Fibroblast of peridontal ligament (primary cell): ENCODE results near the gene NUDT22.

Experiments used
- DNase-seq: peaks from one replicate; pipeline ENCODE4 v3.0.0-alpha.2; 2010; ENCODE audit errors: extremely low read depth

Gene NUDT22

GRCh38 chr11:64269540-64270220 is 43.6 kb downstream of the NUDT22 start:
- DNase-seq, result peak; percentile 100

DNA sequence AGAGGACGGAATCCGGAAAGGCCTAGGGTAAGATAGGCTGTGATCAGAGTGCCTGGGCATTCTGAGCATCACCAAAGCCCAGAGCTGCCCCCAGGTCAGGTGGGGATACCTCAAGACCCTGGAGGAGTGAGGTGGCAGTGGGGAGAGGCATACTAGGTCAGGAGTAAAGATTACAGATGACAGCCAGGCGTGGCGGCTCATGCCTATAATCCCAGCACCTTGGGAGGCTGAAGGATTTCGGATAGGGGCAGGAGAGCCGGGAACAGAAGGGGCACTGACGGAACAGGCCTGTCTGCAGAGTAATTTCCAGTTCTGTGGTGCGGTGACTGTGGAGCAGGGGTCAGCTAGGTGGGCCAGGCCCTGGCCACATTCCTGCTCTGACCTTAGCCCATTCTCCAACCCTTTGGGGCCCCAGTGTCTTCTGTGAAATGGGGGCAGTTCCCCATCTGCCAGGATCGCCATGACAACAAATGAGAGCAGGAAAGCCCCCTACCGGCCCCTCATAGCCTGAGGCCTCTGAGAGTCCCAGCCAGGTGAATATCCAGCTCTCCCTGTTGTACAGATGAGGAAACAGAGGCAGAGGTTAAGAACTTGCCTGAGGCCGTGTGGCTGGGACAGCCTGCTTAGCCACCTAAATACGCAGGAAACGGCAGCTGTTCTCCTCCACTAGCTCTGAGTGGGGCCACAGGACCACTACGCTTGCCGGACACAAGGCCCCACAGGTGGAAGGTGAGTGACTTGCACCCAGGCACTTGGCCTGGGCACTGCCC is 49.1 kb downstream of the NUDT22 start:
- DNase-seq, result no peak

GRCh38 chr11:64275841-64276240 is 49.8 kb downstream of the NUDT22 start:
- no peak for DNase-seq

DNA sequence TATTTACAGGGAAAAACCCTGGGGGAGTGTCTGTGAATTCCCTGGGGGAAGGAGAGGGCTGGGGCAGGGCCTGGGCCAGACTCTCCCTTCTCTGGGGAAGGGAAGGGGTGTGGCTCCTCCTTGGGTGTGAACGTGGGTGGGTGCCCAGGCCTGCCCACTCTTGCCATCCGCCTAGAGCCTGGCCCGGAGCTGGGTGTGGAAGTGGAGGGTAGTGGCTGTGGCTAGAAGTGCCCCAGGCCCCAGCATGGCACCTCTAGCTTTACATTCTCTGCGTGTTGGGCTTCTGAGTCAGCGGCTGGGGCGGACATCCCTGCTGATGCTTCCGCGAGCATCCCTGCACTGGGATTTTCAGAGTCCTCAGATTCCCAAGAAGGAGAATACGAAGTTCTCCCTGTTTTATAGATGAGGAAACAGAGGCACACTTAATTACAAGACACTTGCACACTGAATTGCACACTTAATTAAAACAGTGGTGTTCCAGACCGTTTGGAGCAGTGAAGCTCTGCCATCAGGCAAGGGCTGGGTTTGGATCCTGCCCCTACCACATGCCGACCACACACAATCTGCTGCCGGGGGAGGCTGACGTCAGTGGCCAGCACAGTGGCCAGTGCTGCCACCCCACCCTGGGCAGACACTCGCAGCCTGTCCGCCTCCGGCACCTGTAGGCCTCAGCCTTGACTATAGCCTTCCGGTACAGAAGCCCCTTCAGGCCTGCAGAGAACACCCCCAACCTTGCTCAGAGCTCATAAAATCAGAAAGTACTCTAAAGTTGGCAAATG is 50.8 kb downstream of the NUDT22 start:
- DNase-seq, result no peak

GRCh38 chr11:64278576-64279190 is 52.6 kb downstream of the NUDT22 start:
- DNase-seq, result no peak
